Measurements from ENCODE around the gene PAX2. TPM values are rescaled to one million over a fixed set of nuclear protein-coding genes. Genes with fewer than 3 reads are reported as not detected.
A peak's percentile ranks its signal among the peaks of the same experiment; 100 is the strongest.

PAX2 gene
- total RNA-seq, 1 donor from 2014 or later, result 5.1 TPM

DNA sequence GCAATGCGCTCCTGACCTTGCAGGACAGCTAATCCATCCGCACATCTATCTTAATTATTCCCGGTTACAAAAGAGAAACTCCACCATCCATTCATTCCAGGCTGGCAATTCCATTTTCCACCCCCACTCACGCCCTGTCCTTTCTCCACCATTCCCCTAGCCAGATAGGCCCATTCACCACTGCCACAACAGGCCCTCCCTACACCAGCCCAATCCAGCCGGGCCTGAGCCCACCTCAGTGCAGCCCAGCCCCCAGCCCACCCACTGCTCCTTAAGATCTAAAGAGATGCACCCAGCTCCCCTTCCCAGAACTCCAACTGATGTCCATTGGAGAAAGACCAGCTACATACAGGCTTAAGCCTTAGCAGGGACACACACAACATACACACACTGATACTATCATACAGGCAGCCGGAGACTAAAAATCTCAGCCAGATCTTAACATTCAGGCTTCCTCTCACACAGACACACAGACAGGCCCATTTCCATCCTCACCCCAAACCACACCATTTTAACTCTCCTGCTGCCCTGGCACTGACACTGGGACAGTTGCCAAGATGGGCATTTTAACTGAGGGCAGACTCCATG, 38.0 kb upstream of the PAX2 start:
- TF ChIP-seq, protein P1, sequence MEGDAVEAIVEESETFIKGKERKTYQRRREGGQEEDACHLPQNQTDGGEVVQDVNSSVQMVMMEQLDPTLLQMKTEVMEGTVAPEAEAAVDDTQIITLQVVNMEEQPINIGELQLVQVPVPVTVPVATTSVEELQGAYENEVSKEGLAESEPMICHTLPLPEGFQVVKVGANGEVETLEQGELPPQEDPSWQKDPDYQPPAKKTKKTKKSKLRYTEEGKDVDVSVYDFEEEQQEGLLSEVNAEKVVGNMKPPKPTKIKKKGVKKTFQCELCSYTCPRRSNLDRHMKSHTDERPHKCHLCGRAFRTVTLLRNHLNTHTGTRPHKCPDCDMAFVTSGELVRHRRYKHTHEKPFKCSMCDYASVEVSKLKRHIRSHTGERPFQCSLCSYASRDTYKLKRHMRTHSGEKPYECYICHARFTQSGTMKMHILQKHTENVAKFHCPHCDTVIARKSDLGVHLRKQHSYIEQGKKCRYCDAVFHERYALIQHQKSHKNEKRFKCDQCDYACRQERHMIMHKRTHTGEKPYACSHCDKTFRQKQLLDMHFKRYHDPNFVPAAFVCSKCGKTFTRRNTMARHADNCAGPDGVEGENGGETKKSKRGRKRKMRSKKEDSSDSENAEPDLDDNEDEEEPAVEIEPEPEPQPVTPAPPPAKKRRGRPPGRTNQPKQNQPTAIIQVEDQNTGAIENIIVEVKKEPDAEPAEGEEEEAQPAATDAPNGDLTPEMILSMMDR (IDR thresholded peaks at IDR 0.05; ENCODE audit: insufficient read depth, low read length, poor library complexity, severe bottlenecking), result no peak
- no peak for DNase-seq (ENCODE audit: low read depth)
- Histone ChIP-seq H3K36me3 (ENCODE audit: control insufficient read depth, insufficient read depth, low read length) (no peaks in the 10 kb centered on the region), H3K27me3 (ENCODE audit: control insufficient read depth, insufficient read depth, low read length) (peaks cover 20% of the 10 kb centered on the region), H3K4me3 (ENCODE audit: low read depth, low read length) (no peak overlapping the region)

DNA sequence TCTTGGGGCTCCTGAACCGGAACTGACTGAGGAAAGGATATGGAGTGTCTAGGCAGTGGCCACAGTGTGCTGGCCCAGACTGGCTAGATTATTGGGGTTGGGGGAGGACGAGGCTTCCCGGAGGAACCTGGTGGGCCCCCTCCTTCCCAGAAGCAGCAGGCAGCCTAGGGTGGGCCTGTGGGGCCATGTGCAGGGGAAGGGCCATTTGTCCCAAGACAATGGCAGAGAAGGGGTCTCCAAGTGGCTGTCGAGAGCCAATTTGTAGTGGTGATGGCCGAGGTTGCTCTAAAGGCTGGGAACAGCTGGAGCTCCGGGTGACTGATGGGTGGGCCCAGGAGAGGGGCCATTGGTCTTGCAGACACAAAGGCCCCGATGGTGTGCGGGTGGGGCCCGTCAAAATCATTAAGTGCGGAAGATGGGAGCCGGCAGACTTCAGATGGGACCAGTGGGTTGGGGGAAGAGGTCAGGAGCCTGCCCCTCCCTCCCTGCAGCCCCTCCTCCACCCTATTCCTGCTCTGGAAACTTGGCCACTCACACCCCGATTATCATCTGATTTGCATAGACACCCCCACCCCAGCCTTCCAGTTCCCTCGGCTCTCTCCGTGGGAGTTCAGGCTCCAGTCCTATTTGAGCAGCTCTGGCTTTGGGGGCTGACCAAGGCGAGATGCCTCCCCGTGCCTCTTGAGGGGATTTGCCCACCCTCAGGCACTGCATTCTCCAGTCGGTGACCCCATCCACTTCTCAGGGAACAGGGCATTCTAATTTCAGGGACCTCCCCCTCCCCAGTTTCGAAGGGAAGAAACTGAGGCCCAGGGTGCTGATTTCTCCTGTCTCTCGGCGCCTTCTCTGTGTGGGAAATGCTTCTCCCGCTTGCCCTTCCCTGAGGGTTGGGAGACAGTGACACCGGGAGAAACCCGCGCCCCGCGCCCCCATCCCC, 36.0 kb upstream of the PAX2 start:
- DNase-seq (ENCODE audit: low read depth), result no peak
- TF ChIP-seq, protein P1 (IDR thresholded peaks at IDR 0.05; ENCODE audit: insufficient read depth, low read length, poor library complexity, severe bottlenecking), result no peak
- Histone ChIP-seq H3K36me3 (ENCODE audit: control insufficient read depth, insufficient read depth, low read length) (no peaks in the 10 kb centered on the region), H3K27me3 (ENCODE audit: control insufficient read depth, insufficient read depth, low read length) (peaks cover 18% of the 10 kb centered on the region), H3K4me3 (ENCODE audit: low read depth, low read length) (peak overlapping the region; percentile 22)

DNA sequence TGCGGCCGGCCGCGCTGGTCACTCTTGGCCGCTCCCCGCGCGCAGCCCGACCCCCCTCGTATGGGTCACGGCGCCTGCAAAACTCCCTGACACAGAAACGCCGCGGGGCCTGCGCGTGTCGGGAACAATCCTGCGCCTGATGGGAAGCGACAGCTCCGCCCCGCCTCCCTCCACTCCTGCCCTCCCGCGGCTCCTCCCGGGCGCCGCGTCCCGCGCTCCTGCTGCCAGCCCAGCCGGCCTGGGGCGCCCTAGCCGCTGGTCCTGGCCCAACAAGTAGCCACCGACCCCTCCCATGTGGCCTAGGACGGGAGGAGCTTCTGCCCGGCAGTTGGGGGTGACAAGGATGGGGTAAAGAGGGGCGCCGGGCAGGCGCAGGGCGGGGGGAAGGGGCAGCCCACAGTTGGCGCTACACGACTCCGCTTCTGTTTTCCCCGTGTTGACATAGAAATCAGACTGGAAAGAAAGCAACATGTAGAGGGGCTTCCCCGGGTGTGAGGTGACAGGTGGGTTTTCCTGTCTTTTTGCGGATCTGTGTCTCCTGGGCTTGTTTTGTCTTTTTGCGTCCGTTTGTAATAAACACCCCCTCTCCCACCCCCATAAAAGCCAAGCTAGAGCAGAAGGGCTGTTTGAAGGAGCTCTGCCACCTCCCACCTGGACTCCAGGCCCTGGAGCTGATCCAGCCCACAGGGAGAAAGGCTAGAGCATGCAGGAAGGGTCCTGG, 35.1 kb upstream of the PAX2 start:
- H3K36me3 ChIP-seq (ENCODE audit: control insufficient read depth, insufficient read depth, low read length), result no peaks in the 10 kb centered on the region
- TF ChIP-seq, protein P1 (IDR thresholded peaks at IDR 0.05; ENCODE audit: insufficient read depth, low read length, poor library complexity, severe bottlenecking), result no peak
- peaks cover 18% of the 10 kb centered on the region for H3K27me3 ChIP-seq (ENCODE audit: control insufficient read depth, insufficient read depth, low read length)
- peak overlapping the region; percentile 22 for H3K4me3 ChIP-seq (ENCODE audit: low read depth, low read length)
- no peak for DNase-seq (ENCODE audit: low read depth)

DNA sequence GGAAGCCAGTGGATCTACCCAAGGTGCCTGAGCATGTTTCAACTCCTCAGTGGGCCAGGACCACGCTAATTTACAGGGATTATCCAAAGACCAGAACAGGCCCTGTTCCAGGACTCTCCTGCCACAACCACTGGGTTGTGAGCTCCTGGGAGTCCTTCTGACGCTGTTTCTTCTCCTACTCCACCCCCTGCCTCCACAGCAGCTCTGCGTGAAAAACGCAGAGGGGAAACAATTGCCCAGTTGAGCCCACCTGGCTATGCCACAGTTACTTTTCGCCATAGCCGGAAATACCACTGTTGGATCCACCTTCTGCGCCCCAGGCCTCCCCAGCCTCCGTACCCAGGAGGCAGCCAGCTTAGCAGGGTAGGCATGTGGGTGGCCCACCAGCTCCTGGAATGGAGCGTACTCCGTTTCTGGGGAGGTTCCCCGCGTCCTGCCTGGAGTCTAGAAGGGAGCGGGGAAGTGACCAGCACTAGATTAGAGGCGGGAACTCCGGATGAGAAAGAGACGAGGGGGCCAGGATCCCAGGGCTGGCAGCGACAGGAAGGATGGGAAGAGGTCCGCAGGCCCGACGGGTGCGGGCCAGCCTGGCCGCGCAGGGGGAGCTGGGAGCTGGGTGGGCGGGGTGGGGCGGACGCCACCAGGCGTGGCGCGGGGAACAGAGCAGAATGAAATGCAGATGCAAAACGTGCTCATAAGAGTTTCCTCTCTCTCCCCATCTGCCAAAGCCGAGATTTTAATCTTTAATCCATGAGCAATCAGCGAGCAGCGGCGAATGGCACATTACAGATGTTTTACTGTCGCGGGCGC, 32.1 kb upstream of the PAX2 start:
- Histone ChIP-seq H3K4me3 (ENCODE audit: low read depth, low read length) (peak overlapping the region; percentile 27), H3K27me3 (ENCODE audit: control insufficient read depth, insufficient read depth, low read length) (peaks cover 19% of the 10 kb centered on the region)
- DNase-seq (ENCODE audit: low read depth), result no peak

More for the DNA sequence above, 32.1 kb upstream of the PAX2 start:
- H3K36me3 ChIP-seq (ENCODE audit: control insufficient read depth, insufficient read depth, low read length), result no peaks in the 10 kb centered on the region
- TF ChIP-seq, protein P1 (IDR thresholded peaks at IDR 0.05; ENCODE audit: insufficient read depth, low read length, poor library complexity, severe bottlenecking), result no peak

Data from kidney epithelial cell (primary cell).